HepG2 (cell line): ENCODE data around the gene SEC62. TPM values are rescaled to one million over a fixed set of nuclear protein-coding genes. Genes with fewer than 3 reads are reported as not detected.

Experiments used
- CBX2 ChIP-seq, 2 experiments: fragments of 200-600 bp in 1 of 2; sonication (generic); formaldehyde crosslinking in 1 of 2; IDR thresholded peaks; 2 replicates each; pipeline versions ENCODE4 v1.7.0 to v1.8.1; 2018 to 2022; ENCODE audit warnings: low read depth in 2 of 2, low read length in 1 of 2, mild to moderate bottlenecking in 1 of 2, missing genetic modification reagents in 1 of 2
- DR1 ChIP-seq: sonication (generic); formaldehyde crosslinking; IDR thresholded peaks from 2 replicates; pipeline ENCODE4 v1.8.0; 2021; ENCODE audit warnings: mild to moderate bottlenecking, missing genetic modification reagents, inconsistent platforms
- FOXJ3 ChIP-seq: sonication (generic); formaldehyde crosslinking; IDR thresholded peaks from 2 replicates; pipeline ENCODE4 v1.4.0; 2020; ENCODE audit warnings: missing genetic modification reagents, mild to moderate bottlenecking, borderline replicate concordance
- HES4 ChIP-seq: sonication (generic); formaldehyde crosslinking; IDR thresholded peaks from 2 replicates; pipeline ENCODE4 v1.9.0; 2021; ENCODE audit warnings: mild to moderate bottlenecking, missing genetic modification reagents, borderline replicate concordance
- NCOA1 ChIP-seq: sonication (generic); formaldehyde crosslinking; IDR thresholded peaks from 2 replicates; pipeline ENCODE4 v1.9.0; 2021; ENCODE audit warnings: missing genetic modification reagents
- NFE2 ChIP-seq: sonication (generic); formaldehyde crosslinking; IDR thresholded peaks from 2 replicates; pipeline ENCODE4 v1.4.0; 2020; ENCODE audit warnings: missing genetic modification reagents
- NFKBIZ ChIP-seq: IDR thresholded peaks from 2 replicates; pipeline ENCODE4 v1.6.1; 2018; ENCODE audit warnings: missing genetic modification reagents, missing compliant biosample characterization
- NR2F1 ChIP-seq, 2 experiments: fragments of 450-650 bp in 1 of 2; formaldehyde crosslinking in 1 of 2; IDR thresholded peaks; 2 replicates each; pipeline versions ENCODE4 v1.5.0 to v1.6.1; 2016 to 2020; ENCODE audit warnings: mild to moderate bottlenecking in 1 of 2, missing compliant biosample characterization in 1 of 2, missing genetic modification reagents in 1 of 2, moderate library complexity in 1 of 2
- NRL ChIP-seq: sonication (generic); formaldehyde crosslinking; IDR thresholded peaks from 2 replicates; pipeline ENCODE4 v1.5.0; 2020; ENCODE audit warnings: missing genetic modification reagents, mild to moderate bottlenecking, moderate library complexity, borderline replicate concordance
- RFXAP ChIP-seq: sonication (generic); formaldehyde crosslinking; IDR thresholded peaks from 2 replicates; pipeline ENCODE4 v1.4.0; 2020; ENCODE audit warnings: missing genetic modification reagents, borderline replicate concordance
- ZFY ChIP-seq: sonication (generic); formaldehyde crosslinking; IDR thresholded peaks from 2 replicates; pipeline ENCODE4 v1.4.0; 2020; ENCODE audit warnings: missing genetic modification reagents
- ZNF138 ChIP-seq: sonication (generic); formaldehyde crosslinking; IDR thresholded peaks from 2 replicates; pipeline ENCODE4 v1.5.0; 2020; ENCODE audit warnings: mild to moderate bottlenecking, low read depth, missing genetic modification reagents
- ZNF142 ChIP-seq: sonication (generic); formaldehyde crosslinking; IDR thresholded peaks from 2 replicates; pipeline ENCODE4 v1.4.0; 2020; ENCODE audit warnings: missing genetic modification reagents
- ZNF224 ChIP-seq: sonication (generic); formaldehyde crosslinking; IDR thresholded peaks from 2 replicates; pipeline ENCODE4 v1.5.0; 2020; ENCODE audit warnings: mild to moderate bottlenecking, missing genetic modification reagents
- ZNF510 ChIP-seq: sonication (generic); formaldehyde crosslinking; IDR thresholded peaks from 2 replicates; pipeline ENCODE4 v1.4.0; 2020; ENCODE audit warnings: low read depth, mild to moderate bottlenecking, missing genetic modification reagents
- ZNF564 ChIP-seq: sonication (generic); formaldehyde crosslinking; IDR thresholded peaks from 2 replicates; pipeline ENCODE4 v1.8.1; 2023; ENCODE audit warnings: mild to moderate bottlenecking, missing genetic modification reagents
- ZNF652 ChIP-seq: IDR thresholded peaks from 2 replicates; pipeline ENCODE4 v1.6.1; 2016; ENCODE audit warnings: low read depth, borderline replicate concordance
- polyA plus RNA-seq, 8 experiments: library from polyadenylated mRNA; depleted of rRNA in 3 of 8; stranded (reverse) in 7 of 8; unstranded in 1 of 8; fragments of >200 nt; fragmentation: Illumina TruSeq in 4 of 8; extraction: Trizol in 4 of 8; gene quantifications; 2 replicates each; pipeline versions ENCODE4 v1.2.1 to v1.2.3, GENCODE V29; 2011 to 2016; ENCODE audit warnings: low read depth in 4 of 8, missing spikeins in 1 of 8, mixed read lengths in 1 of 8; ENCODE audit not compliant: insufficient read depth in 1 of 8
- total RNA-seq, 5 experiments: library from RNA; depleted of rRNA; stranded (reverse); fragments of >200 nt; fragmentation: Illumina TruSeq; extraction: Trizol; gene quantifications; 2 replicates each; pipeline ENCODE4 v1.2.3, GENCODE V29; 2016; ENCODE audit warnings: low read depth in 1 of 5
- TF ChIP-seq, protein P1 (sequence below): sonication (generic); formaldehyde crosslinking; IDR thresholded peaks from 2 replicates; pipeline ENCODE4 v1.4.0; 2020; ENCODE audit warnings: missing genetic modification reagents
- TF ChIP-seq, protein P2 (sequence below): sonication (generic); formaldehyde crosslinking; IDR thresholded peaks from 2 replicates; pipeline ENCODE4 v1.8.1; 2022; ENCODE audit warnings: low read depth, mild to moderate bottlenecking, missing genetic modification reagents

SEC62 gene
- total and polyA plus RNA-seq, 2 of the 13 experiments (the other 11 are each of a cell fraction or from before 2014, with no cell fraction given): 54.0 to 68.7 TPM

DNA sequence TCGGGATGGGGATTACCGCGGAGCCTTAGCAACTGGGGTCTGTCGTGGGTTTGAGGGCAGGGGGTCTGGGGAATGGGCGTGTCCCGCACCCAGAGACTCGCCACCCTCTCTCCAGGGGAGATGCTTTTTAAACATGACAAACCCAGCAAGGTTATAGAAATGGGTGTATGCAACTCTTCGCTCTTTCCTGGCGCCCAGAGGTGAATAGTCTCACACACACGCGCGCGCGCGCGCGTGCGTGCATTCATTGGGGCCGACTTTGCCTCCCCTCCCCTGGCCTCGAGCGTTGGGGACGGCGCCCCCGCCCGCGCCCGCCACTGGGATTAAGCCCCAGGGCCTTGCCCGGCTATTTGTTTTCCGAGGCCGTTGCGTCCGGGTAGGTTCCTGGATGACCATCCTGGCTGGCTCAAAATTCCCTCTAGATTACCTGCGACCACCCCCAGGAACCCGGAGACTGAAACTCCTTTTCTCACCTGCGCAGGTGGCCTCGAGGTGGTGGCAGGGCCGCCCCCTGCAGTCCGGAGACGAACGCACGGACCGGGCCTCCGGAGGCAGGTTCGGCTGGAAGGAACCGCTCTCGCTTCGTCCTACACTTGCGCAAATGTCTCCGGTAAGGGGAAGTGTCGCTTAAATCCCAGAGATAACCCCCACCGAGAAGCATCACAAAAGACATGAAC is 72.0 kb downstream of the SEC62 start (continued):
- TF ChIP-seq, protein P1, sequence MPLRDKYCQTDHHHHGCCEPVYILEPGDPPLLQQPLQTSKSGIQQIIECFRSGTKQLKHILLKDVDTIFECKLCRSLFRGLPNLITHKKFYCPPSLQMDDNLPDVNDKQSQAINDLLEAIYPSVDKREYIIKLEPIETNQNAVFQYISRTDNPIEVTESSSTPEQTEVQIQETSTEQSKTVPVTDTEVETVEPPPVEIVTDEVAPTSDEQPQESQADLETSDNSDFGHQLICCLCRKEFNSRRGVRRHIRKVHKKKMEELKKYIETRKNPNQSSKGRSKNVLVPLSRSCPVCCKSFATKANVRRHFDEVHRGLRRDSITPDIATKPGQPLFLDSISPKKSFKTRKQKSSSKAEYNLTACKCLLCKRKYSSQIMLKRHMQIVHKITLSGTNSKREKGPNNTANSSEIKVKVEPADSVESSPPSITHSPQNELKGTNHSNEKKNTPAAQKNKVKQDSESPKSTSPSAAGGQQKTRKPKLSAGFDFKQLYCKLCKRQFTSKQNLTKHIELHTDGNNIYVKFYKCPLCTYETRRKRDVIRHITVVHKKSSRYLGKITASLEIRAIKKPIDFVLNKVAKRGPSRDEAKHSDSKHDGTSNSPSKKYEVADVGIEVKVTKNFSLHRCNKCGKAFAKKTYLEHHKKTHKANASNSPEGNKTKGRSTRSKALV: peak; percentile 70; the same call in 1 of the 2 replicates
- TF ChIP-seq CBX2 (IDR thresholded peaks at IDR 0.05; ENCODE audit: low read depth, low read length) (no peak), CBX2 (CRISPR knock-in tag; IDR thresholded peaks at IDR 0.05; ENCODE audit: low read depth) (no peak), DR1 (CRISPR knock-in tag) (no peak), ZNF510 (CRISPR knock-in tag) (no peak), RFXAP (CRISPR knock-in tag) (no peak), ZNF138 (CRISPR knock-in tag) (no peak), NFKBIZ (no peak), ZNF564 (CRISPR knock-in tag) (no peak), NR2F1 (CRISPR knock-in tag; IDR thresholded peaks at IDR 0.05) (no peak), NCOA1 (no peak), ZFY (CRISPR knock-in tag) (no peak), ZNF224 (CRISPR knock-in tag) (peak; percentile 9; the same call in 1 of the 2 replicates), NFE2 (CRISPR knock-in tag) (no peak), HES4 (CRISPR knock-in tag) (no peak), FOXJ3 (no peak), NRL (0 out of 2 replicates have a peak, but pooled peaks have one; percentile 32), ZNF652 (no peak), ZNF142 (no peak)
- TF ChIP-seq, protein P2, sequence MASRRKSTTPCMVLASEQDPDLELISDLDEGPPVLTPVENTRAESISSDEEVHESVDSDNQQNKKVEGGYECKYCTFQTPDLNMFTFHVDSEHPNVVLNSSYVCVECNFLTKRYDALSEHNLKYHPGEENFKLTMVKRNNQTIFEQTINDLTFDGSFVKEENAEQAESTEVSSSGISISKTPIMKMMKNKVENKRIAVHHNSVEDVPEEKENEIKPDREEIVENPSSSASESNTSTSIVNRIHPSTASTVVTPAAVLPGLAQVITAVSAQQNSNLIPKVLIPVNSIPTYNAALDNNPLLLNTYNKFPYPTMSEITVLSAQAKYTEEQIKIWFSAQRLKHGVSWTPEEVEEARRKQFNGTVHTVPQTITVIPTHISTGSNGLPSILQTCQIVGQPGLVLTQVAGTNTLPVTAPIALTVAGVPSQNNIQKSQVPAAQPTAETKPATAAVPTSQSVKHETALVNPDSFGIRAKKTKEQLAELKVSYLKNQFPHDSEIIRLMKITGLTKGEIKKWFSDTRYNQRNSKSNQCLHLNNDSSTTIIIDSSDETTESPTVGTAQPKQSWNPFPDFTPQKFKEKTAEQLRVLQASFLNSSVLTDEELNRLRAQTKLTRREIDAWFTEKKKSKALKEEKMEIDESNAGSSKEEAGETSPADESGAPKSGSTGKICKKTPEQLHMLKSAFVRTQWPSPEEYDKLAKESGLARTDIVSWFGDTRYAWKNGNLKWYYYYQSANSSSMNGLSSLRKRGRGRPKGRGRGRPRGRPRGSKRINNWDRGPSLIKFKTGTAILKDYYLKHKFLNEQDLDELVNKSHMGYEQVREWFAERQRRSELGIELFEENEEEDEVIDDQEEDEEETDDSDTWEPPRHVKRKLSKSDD (CRISPR knock-in tag): no peak
